ENCODE results near the gene CATSPERB.
"Not testable (repeated sequence)": the region's sequence is repeated elsewhere in the genome, so short reads cannot be mapped to it uniquely, and the experiment has no call there.

The CATSPERB gene

GRCh38 chr14:91667101-91667500 is 64.8 kb downstream of the CATSPERB start:
- not testable (repeated sequence) for DNase-seq

- DNase-seq = no peak
Observed at GRCh38 chr14:91660790-91661189, 71.1 kb downstream of the CATSPERB start.

GRCh38 chr14:91654836-91655235 is 77.0 kb downstream of the CATSPERB start:
- no peak for DNase-seq

- DNase-seq = no peak
Observed at GRCh38 chr14:91653451-91653850, 78.4 kb downstream of the CATSPERB start.

GRCh38 chr14:91649930-91650329 is 82.0 kb downstream of the CATSPERB start:
- DNase-seq = no peak

- DNase-seq = no peak
Observed at GRCh38 chr14:91647856-91648255, 84.0 kb downstream of the CATSPERB start.

- no peak for DNase-seq
Observed at GRCh38 chr14:91636604-91637003, 95.3 kb downstream of the CATSPERB start.

- no peak for DNase-seq
Observed at GRCh38 chr14:91624757-91625156, 107.1 kb downstream of the CATSPERB start.

- DNase-seq = no peak
Observed at GRCh38 chr14:91614187-91614586, 117.7 kb downstream of the CATSPERB start.

- DNase-seq = no peak
Observed at GRCh38 chr14:91613459-91614112, 118.3 kb downstream of the CATSPERB start.

GRCh38 chr14:91611528-91611927 is 120.4 kb downstream of the CATSPERB start:
- DNase-seq = no peak

GRCh38 chr14:91609161-91609560 is 122.7 kb downstream of the CATSPERB start:
- DNase-seq = no peak

- no peak for DNase-seq
Observed at GRCh38 chr14:91607322-91608047, 124.4 kb downstream of the CATSPERB start.

- no peak for DNase-seq
Observed at GRCh38 chr14:91606851-91607250, 125.0 kb downstream of the CATSPERB start.

GRCh38 chr14:91604611-91605010 is 127.3 kb downstream of the CATSPERB start:
- DNase-seq = not testable (repeated sequence)

- no peak for DNase-seq
Observed at GRCh38 chr14:91599994-91600393, 131.9 kb downstream of the CATSPERB start.

- DNase-seq = no peak
Observed at GRCh38 chr14:91595736-91596135, 136.2 kb downstream of the CATSPERB start.

GRCh38 chr14:91593957-91594356 is 137.9 kb downstream of the CATSPERB start:
- not testable (repeated sequence) for DNase-seq

GRCh38 chr14:91586410-91586809 is 145.5 kb downstream of the CATSPERB start:
- no peak for DNase-seq

- no peak for DNase-seq
Observed at GRCh38 chr14:91585856-91586255, 146.0 kb downstream of the CATSPERB start.

GRCh38 chr14:91582761-91583160 is 149.1 kb downstream of the CATSPERB start:
- no peak for DNase-seq

GRCh38 chr14:91580876-91581577 is 150.9 kb downstream of the CATSPERB start:
- no peak for DNase-seq

- DNase-seq = no peak
Observed at GRCh38 chr14:91577632-91578233, 154.2 kb downstream of the CATSPERB start.
